Colonic mucosa (tissue), 4 donors: ENCODE data around the gene SLC25A38. TPM values are rescaled to one million over a fixed set of nuclear protein-coding genes. Genes with fewer than 3 reads are reported as not detected.

Source experiments
- DNase-seq: peaks from one replicate; pipeline ENCODE4 v3.0.0-alpha.2; 2020
- H3K27ac ChIP-seq: fragments of 200-600 bp; one replicate; pipeline ENCODE4 v1.8.0; 2021
- H3K27me3 ChIP-seq: fragments of 200-600 bp; one replicate; pipeline ENCODE4 v1.8.0; 2021
- H3K36me3 ChIP-seq: fragments of 200-600 bp; one replicate; pipeline ENCODE4 v1.8.0; 2021
- H3K4me1 ChIP-seq: fragments of 200-600 bp; one replicate; pipeline ENCODE4 v1.8.0; 2021; ENCODE audit warnings: mild to moderate bottlenecking
- H3K4me3 ChIP-seq: fragments of 200-600 bp; one replicate; pipeline ENCODE4 v1.8.0; 2021
- H3K9ac ChIP-seq, 2 donors: one replicate each; pipeline ENCODE4 v1.7.0; 2013; ENCODE audit warnings: control low read depth in 2 of 2, low read depth in 2 of 2, low read length in 2 of 2
- H3K9me3 ChIP-seq: fragments of 200-600 bp; one replicate; pipeline ENCODE4 v1.8.0; 2021
- intact Hi-C: fragments of 100-400 bp; cut with DNase I; formaldehyde crosslinking; loops from one replicate; pipeline ENCODE4 v1.14.1; 2022
- total RNA-seq, 2 donors: library from RNA; stranded (reverse); fragmentation: NEBNext Ultra II Directional in 1 of 2; extraction: Animal tissue kit (Norgen Biotek cat#: 25700) in 1 of 2; gene quantifications; one replicate each; pipeline ENCODE4 v1.2.1, GENCODE V29; 2021
- TF ChIP-seq, protein P1 (sequence below): fragments of 200-600 bp; IDR thresholded peaks from one replicate; pipeline ENCODE4 v1.8.0; 2022; ENCODE audit warnings: antibody characterized with exemption, mild to moderate bottlenecking
- donor health status: healthy.
- donor health status: DM: no; HTN: no; CAD: no.
- donor health status: DM: no; HTN: no; CAD: no.

SLC25A38 gene
- total RNA-seq, 2 donors from 2014 or later, result 41.7 to 45.5 TPM

DNA sequence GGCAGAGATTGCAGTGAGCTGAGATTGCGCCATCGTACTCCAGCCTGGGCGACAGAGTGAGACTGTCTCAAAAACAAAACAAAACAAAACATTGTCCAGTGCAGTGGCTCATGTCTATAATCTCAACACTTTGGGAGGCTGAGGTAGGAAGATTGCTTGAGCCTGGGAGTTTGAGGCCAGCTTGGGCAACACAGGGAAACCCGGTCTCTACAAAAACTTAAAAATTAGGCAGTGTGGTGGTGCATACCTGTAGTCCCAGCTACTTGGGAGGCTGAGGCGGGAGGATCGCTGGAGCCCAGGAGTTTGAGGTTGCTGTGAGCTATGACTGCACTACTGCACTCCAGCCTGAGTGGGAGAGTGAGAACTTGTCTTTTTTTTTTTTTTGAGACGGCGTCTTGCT, 57.1 kb downstream of the SLC25A38 start:
- Histone ChIP-seq H3K4me1 (no peaks in the 10 kb centered on the region), H3K9me3 (no peaks in the 10 kb centered on the region), H3K27ac (no peak overlapping the region), H3K9ac (no peak overlapping the region), H3K36me3 (no peaks in the 10 kb centered on the region), H3K4me3 (no peak overlapping the region), H3K27me3 (no peaks in the 10 kb centered on the region)
- intact Hi-C loops, result no loop called here
- TF ChIP-seq, protein P1, sequence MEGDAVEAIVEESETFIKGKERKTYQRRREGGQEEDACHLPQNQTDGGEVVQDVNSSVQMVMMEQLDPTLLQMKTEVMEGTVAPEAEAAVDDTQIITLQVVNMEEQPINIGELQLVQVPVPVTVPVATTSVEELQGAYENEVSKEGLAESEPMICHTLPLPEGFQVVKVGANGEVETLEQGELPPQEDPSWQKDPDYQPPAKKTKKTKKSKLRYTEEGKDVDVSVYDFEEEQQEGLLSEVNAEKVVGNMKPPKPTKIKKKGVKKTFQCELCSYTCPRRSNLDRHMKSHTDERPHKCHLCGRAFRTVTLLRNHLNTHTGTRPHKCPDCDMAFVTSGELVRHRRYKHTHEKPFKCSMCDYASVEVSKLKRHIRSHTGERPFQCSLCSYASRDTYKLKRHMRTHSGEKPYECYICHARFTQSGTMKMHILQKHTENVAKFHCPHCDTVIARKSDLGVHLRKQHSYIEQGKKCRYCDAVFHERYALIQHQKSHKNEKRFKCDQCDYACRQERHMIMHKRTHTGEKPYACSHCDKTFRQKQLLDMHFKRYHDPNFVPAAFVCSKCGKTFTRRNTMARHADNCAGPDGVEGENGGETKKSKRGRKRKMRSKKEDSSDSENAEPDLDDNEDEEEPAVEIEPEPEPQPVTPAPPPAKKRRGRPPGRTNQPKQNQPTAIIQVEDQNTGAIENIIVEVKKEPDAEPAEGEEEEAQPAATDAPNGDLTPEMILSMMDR, result no peak
- DNase-seq, result no peak

DNA sequence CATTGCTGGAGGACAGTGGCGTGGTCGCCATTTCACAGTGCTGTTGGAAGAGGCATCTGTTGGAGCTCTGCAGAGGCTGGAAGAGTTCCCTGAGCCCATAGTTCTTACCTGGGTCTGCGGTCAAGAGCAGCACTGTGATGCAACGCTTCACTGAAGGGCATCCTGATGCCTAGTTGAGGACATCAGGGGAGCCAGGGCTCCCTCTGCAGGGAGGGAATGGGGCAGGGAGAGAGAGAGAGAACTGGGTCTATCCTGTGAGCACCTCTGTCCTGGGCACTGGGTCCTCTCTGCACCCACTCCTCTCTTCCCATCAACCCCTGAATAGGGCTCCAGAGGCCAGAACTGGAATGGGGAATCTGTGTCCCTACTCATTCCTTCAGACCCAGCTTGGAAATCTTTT, 60.4 kb downstream of the SLC25A38 start:
- H3K4me1 ChIP-seq, result no peaks in the 10 kb centered on the region
- no peaks in the 10 kb centered on the region for H3K9me3 ChIP-seq
- H3K9ac ChIP-seq, result no peak overlapping the region
- intact Hi-C loops, result no loop called here
- no peak for DNase-seq
- H3K27ac ChIP-seq, result no peak overlapping the region
- no peak overlapping the region for H3K4me3 ChIP-seq
- TF ChIP-seq, protein P1, result no peak
- no peaks in the 10 kb centered on the region for H3K27me3 ChIP-seq
- H3K36me3 ChIP-seq, result no peaks in the 10 kb centered on the region

DNA sequence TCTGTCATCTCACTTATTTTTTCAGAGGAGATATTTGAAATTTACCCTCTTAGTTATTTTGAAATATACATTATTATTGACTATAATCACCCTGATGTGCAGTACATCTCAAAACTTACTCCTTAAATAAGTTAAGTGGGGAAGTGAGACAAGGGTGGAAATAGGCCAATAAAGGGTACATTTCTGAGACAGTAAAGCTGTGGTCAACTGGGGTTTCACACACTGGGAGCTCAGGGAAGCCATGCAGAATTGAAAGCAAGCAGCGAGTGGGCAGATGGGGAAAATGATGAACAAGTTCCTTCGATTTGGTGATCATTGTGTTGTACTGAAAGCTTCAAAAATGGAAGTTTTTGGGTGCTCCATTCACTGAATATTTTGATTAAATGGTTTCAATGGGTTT, 62.8 kb downstream of the SLC25A38 start:
- H3K36me3 ChIP-seq, result no peaks in the 10 kb centered on the region
- H3K9me3 ChIP-seq, result no peaks in the 10 kb centered on the region
- H3K9ac ChIP-seq, result no peak overlapping the region
- intact Hi-C loops, result loop anchor here (2.0 kb wide), 1 partner anchor 53 kb away; no protein-coding TSS in a partner anchor
- H3K4me3 ChIP-seq, result no peak overlapping the region
- no peaks in the 10 kb centered on the region for H3K4me1 ChIP-seq
- no peak overlapping the region for H3K27ac ChIP-seq
- TF ChIP-seq, protein P1, result no peak
- DNase-seq, result no peak
- H3K27me3 ChIP-seq, result no peaks in the 10 kb centered on the region

DNA sequence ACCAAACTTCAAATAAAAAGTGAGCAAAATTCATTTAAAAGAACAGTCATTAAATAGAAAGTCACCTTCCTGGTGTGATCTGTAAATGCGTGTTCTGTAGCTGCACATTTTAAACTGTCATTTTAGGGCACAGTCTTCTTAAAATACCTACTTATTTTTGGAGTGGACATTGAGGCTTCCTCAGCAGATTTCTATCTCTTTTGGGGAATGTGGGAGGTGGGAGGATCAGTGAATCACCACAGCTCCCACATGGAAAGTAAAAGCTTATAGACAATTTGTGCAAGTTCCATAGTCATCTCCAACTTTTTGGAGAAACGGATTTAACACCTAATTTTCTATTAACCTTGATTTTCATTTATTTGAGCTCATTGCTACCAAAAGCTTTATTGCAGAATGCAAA, 63.3 kb downstream of the SLC25A38 start:
- Histone ChIP-seq H3K27ac (no peak overlapping the region), H3K27me3 (no peaks in the 10 kb centered on the region), H3K36me3 (no peaks in the 10 kb centered on the region), H3K4me1 (no peaks in the 10 kb centered on the region), H3K9me3 (no peaks in the 10 kb centered on the region), H3K4me3 (no peak overlapping the region), H3K9ac (no peak overlapping the region)
- TF ChIP-seq, protein P1, result no peak
- no peak for DNase-seq
- intact Hi-C loops, result loop anchor here (2.0 kb wide), 1 partner anchor 52 kb away; no protein-coding TSS in a partner anchor

Other genes starting within 250 kb of the SLC25A38 start
- gene CSRNP1, start 229.8 kb upstream of the SLC25A38 start, total RNA-seq, result 10 to 100 TPM; 11.2 to 26.6 TPM
- not detected for gene XIRP1, start 190.8 kb upstream of the SLC25A38 start, total RNA-seq
- under 1 TPM; 0.57 to 0.66 TPM for gene CX3CR1, start 103.3 kb upstream of the SLC25A38 start, total RNA-seq
- under 1 TPM; 0.29 to 0.47 TPM for gene CCR8, start 53.7 kb upstream of the SLC25A38 start, total RNA-seq
- 1,000 to 10,000 TPM in 1 of 2 donors, 100 to 1,000 TPM in 1; 896 to 1,381 TPM for gene RPSA, start 23.4 kb downstream of the SLC25A38 start, total RNA-seq
- gene MOBP, start 84.3 kb downstream of the SLC25A38 start, total RNA-seq, result under 1 TPM; 0.56 to 0.72 TPM